HAP-1 (cell line): ENCODE measurements around the gene PCBP3.
"Not testable (repeated sequence)": the region's sequence is repeated elsewhere in the genome, so short reads cannot be mapped to it uniquely, and the experiment has no call there.

ENCODE experiments used
- DNase-seq, 2 experiments: peaks; one replicate each; pipeline ENCODE4 v3.0.0-alpha.2; 2016 to 2020; ENCODE audit warnings: low spot score in 2 of 2
- H3K27me3 ChIP-seq: fragments of 250-450 bp; sonication (Bioruptor Pico); 2 replicates; pipeline ENCODE4 v1.5.1; 2020; ENCODE audit warnings: low read depth, mild to moderate bottlenecking, moderate library complexity
- H3K36me3 ChIP-seq: fragments of 250-450 bp; sonication (Bioruptor Pico); replicated peaks from 2 replicates; pipeline ENCODE4 v1.5.1; 2020; ENCODE audit warnings: mild to moderate bottlenecking
- H3K4me1 ChIP-seq: fragments of 250-450 bp; sonication (Bioruptor Pico); 2 replicates; pipeline ENCODE4 v1.5.1; 2020; ENCODE audit warnings: mild to moderate bottlenecking
- H3K4me3 ChIP-seq: fragments of 250-450 bp; sonication (Bioruptor Pico); 2 replicates; pipeline ENCODE4 v1.5.1; 2020; ENCODE audit warnings: mild to moderate bottlenecking, moderate library complexity
- H3K9me3 ChIP-seq: fragments of 250-450 bp; sonication (Bioruptor Pico); 2 replicates; pipeline ENCODE4 v1.5.1; 2020; ENCODE audit warnings: mild to moderate bottlenecking, moderate library complexity
- in situ Hi-C: fragments of 300-500 bp; cut with MboI; formaldehyde crosslinking; loops from 3 replicates; pipeline ENCODE4 v1.14.3; 2020; ENCODE audit warnings: low sequenced_read_pairs, inconsistent platforms, mixed read lengths

Gene PCBP3

DNA sequence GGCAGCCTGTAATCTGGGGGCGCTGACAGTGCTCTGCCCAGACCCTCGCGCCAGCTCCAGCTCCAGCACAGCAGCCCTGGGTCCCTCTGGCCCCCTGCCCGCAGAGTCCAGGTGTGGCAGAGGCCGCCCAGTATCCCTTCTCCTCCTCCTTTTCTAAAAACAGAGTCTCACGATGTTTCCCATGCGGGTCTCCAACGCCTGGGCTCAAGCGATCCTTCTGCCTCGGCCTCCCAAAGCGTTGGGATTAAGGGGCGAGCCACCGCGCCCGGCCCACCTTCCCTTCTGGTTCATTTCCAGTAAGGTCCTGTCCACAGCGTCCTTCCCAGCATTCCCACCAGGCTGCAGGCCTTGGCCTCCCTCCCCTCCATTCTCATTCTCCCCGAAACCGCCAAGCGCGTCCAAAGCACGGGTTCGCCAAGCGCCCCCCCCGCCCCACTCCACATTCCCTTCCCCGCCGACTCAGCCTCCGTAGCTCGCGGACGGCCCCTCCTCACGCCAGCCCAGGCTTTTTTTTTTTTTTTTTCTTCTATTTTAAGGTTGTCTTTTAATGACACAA lies 2.0 kb upstream of the PCBP3 start:
- in situ Hi-C loops, result loop anchor here (5.0 to 25.0 kb wide), 2 partner anchors 84 to 1304 kb away; partner anchors contain the start of gene CFAP410

GRCh38 chr21:45642122-45642813 lies 1.3 kb upstream of the PCBP3 start:
- H3K27me3 ChIP-seq, result no peaks in the 10 kb centered on the region
- H3K4me1 ChIP-seq, result peaks cover 4% of the 10 kb centered on the region; the same call in 1 of the 2 replicates
- in situ Hi-C loops, result loop anchor here (5.0 to 25.0 kb wide), 2 partner anchors 85 to 1305 kb away; partner anchors contain the start of gene CFAP410
- no peak overlapping the region for H3K4me3 ChIP-seq
- no peaks in the 10 kb centered on the region for H3K36me3 ChIP-seq
- no peak for DNase-seq
- no peaks in the 10 kb centered on the region for H3K9me3 ChIP-seq

More for the DNA sequence above, 2.0 kb upstream of the PCBP3 start:
- Histone ChIP-seq H3K27me3 (no peaks in the 10 kb centered on the region), H3K36me3 (no peaks in the 10 kb centered on the region), H3K4me1 (peaks cover 4% of the 10 kb centered on the region; the same call in 1 of the 2 replicates), H3K4me3 (no peak overlapping the region), H3K9me3 (no peaks in the 10 kb centered on the region)
- DNase-seq, result no peak

DNA sequence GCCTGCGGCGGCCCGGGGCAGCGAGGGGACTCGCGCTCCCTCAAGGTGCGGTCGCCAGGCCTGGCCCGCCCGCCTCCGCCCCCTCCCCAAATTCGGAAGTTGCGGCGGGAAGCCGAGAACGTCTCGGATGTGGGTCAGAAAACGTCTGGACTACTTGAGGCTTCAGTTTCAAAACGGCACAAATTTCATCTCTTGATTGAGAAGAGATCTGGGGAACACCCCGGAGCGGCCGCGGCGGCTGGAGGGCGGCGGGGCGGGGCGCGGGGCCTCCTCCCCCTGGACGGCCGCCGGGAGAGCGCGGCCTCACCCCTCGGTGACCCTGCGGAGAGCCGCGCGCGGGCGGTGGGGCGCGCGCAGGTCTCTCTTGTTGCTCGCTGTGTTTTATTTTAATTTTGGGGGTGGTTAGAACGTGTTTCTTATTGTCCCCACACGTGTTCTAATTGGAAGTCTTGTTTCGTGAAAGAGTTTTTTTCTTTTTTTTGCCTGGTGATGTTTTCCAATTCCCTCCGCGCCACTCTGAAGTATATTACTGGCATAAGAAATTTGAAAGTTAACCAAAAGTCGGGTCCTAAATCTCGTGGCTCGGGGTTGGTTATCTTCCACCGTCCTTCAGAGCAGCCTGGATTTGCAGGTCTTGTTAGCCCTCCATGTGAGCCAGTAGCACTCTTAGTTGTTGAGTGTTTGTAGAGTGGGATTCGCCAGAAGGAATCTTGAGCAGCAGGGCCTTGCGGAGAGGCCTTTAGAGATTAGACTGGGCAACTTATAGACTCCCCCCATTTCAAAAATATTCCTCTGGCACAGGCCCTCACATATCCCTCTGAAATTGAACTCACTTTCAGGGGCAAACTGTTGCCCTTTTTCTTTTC lies 749 bp downstream of the PCBP3 start:
- DNase-seq, result no peak
- peak overlapping the region; percentile 32 for H3K4me3 ChIP-seq

GRCh38 chr21:45651921-45652320 lies 8.4 kb downstream of the PCBP3 start:
- peak in 1 of 2 experiments; percentile 72 for DNase-seq
- in situ Hi-C loops, result no loop called here

More for the DNA sequence above, 749 bp downstream of the PCBP3 start:
- in situ Hi-C loops, result loop anchor here (5.0 to 25.0 kb wide), 2 partner anchors 87 to 1307 kb away; partner anchors contain the start of gene CFAP410
- no peaks in the 10 kb centered on the region for H3K27me3 ChIP-seq
- no peaks in the 10 kb centered on the region for H3K9me3 ChIP-seq
- peaks cover 5% of the 10 kb centered on the region; the same call in 1 of the 2 replicates for H3K4me1 ChIP-seq
- no peaks in the 10 kb centered on the region for H3K36me3 ChIP-seq

DNA sequence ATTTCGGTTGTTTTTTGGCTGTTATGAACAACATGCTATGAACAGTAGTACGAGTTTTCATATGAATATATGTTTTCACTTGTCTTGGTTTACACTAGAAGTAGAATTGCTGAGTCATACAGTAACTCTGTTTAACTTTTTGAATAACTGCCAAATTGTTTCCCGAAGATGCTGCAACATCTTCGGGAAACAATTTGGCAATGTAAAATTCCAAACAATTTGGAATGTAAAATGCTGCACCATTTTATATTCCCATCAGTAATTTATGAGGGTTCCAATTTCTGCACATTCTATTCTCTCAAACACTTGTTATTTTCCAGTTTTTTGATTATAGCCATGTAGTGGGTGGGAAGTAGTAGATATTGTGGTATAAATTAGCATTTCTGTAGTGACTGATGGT lies 11.6 kb downstream of the PCBP3 start:
- no peak for DNase-seq
- Histone ChIP-seq H3K9me3 (no peaks in the 10 kb centered on the region), H3K4me1 (peaks cover 29% of the 10 kb centered on the region), H3K4me3 (no peak overlapping the region), H3K27me3 (no peaks in the 10 kb centered on the region), H3K36me3 (no peaks in the 10 kb centered on the region)
- in situ Hi-C loops, result no loop called here

More at GRCh38 chr21:45651921-45652320, 8.4 kb downstream of the PCBP3 start:
- Histone ChIP-seq H3K27me3 (no peaks in the 10 kb centered on the region), H3K36me3 (no peaks in the 10 kb centered on the region), H3K4me1 (peaks cover 34% of the 10 kb centered on the region), H3K9me3 (no peaks in the 10 kb centered on the region), H3K4me3 (no peak overlapping the region)

DNA sequence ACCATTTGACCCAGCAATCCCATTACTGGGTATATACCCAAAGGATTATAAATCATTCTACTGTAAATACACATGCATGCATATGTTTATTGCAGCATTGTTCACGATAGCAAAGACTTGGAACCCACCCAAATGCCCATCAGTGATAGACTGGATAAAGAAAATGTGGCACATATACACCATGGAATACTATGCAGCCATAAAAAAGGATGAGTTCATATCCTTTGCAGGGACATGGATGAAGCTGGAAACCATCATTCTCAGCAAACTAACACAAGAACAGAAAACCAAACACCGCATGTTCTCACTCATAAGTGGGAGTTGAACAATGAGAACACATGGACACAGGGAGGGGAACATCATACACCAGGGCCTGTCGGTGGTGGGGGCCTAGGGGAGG lies 12.6 kb downstream of the PCBP3 start:
- in situ Hi-C loops, H3K9me3 ChIP-seq, DNase-seq, H3K36me3 ChIP-seq, H3K27me3 ChIP-seq, H3K4me3 ChIP-seq: not testable (repeated sequence)
- peaks cover 29% of the 10 kb centered on the region for H3K4me1 ChIP-seq

- in situ Hi-C loops, DNase-seq, H3K9me3 ChIP-seq, H3K36me3 ChIP-seq, H3K4me1 ChIP-seq, H3K27me3 ChIP-seq, H3K4me3 ChIP-seq: not testable (repeated sequence)
Measured at GRCh38 chr21:45661913-45662622, 18.5 kb downstream of the PCBP3 start.

- H3K36me3 ChIP-seq, H3K27me3 ChIP-seq, H3K4me1 ChIP-seq, DNase-seq, H3K9me3 ChIP-seq, in situ Hi-C loops, H3K4me3 ChIP-seq: not testable (repeated sequence)
Measured at GRCh38 chr21:45662623-45663245, 19.2 kb downstream of the PCBP3 start.

DNA sequence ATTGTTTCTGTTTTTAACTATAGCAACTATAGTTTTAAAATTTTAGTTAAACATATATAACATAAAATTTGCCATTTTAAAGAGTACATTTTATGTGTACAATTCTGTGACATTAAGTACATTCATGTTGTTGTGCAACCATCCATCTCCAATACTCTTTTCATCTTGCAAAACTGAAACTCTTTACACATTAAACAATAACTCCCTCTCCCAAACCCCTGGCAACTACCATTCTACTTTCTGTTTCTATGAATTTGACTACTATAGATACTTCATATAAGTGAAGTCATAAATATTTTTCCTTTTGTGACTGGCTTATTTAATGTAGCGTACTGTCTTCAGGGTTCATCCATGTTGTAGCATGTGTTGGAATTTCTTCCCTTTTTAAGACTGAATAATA lies 25.9 kb downstream of the PCBP3 start:
- Histone ChIP-seq H3K4me3 (no peak overlapping the region), H3K9me3 (no peaks in the 10 kb centered on the region; the same call in 1 of the 2 replicates), H3K4me1 (no peaks in the 10 kb centered on the region), H3K27me3 (no peaks in the 10 kb centered on the region), H3K36me3 (no peaks in the 10 kb centered on the region)
- DNase-seq, result no peak
- in situ Hi-C loops, result no loop called here

- Histone ChIP-seq H3K4me1 (no peaks in the 10 kb centered on the region), H3K36me3 (no peaks in the 10 kb centered on the region), H3K4me3 (no peak overlapping the region), H3K9me3 (no peaks in the 10 kb centered on the region; the same call in 1 of the 2 replicates), H3K27me3 (no peaks in the 10 kb centered on the region)
- in situ Hi-C loops, result no loop called here
- DNase-seq, result no peak
Measured at GRCh38 chr21:45670731-45671130, 27.2 kb downstream of the PCBP3 start.

GRCh38 chr21:45678790-45679189 lies 35.3 kb downstream of the PCBP3 start:
- not testable (repeated sequence) for H3K27me3 ChIP-seq

GRCh38 chr21:45680215-45680614 lies 36.7 kb downstream of the PCBP3 start:
- no peaks in the 10 kb centered on the region for H3K4me1 ChIP-seq
- in situ Hi-C loops, result no loop called here
- H3K27me3 ChIP-seq, result no peaks in the 10 kb centered on the region
- no peak overlapping the region for H3K4me3 ChIP-seq
- DNase-seq, result no peak
- H3K9me3 ChIP-seq, result no peaks in the 10 kb centered on the region
- H3K36me3 ChIP-seq, result no peaks in the 10 kb centered on the region

More at GRCh38 chr21:45678790-45679189, 35.3 kb downstream of the PCBP3 start:
- H3K9me3 ChIP-seq, H3K4me1 ChIP-seq, H3K4me3 ChIP-seq, in situ Hi-C loops, DNase-seq, H3K36me3 ChIP-seq: not testable (repeated sequence)

DNA sequence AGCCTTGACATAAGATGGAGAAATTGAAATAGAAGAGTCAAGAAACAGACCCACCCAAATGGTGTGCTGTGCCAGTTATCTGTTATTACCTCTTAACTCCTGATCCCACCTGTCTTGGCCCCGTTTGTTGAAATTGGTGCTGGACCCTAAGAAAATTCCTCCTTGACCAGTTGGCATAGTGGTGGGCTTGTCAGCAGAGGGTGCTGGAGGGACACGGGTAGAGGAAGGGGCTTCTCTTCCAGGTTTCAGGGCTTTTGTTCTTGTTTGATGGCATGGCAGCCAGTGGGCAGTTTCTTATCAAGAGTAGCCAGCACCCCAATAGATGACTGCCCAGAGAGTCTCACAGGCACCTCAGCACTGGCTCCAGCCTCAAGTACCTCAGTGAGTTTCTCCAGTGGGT lies 51.6 kb downstream of the PCBP3 start:
- in situ Hi-C loops, result no loop called here
- H3K4me1 ChIP-seq, result no peaks in the 10 kb centered on the region
- no peaks in the 10 kb centered on the region for H3K9me3 ChIP-seq
- no peaks in the 10 kb centered on the region for H3K36me3 ChIP-seq
- no peak for DNase-seq
- no peaks in the 10 kb centered on the region; the same call in 1 of the 2 replicates for H3K27me3 ChIP-seq
- no peak overlapping the region for H3K4me3 ChIP-seq
